Activated CD4-positive, CD25-positive, alpha-beta regulatory T cell treated with anti-CD3 and anti-CD28 coated beads, Interleukin-2, amount 50 U/mL, for 24 hours (primary cell): Measurements from ENCODE around the gene DCLK2.

Experiments used
- ATAC-seq, 2 donors: fragments of 150-1000 bp; cut with Tn5 transposase; one replicate each; pipeline ENCODE4 v1.10.0; 2021; ENCODE audit warnings: mild to moderate bottlenecking in 1 of 2, moderate library complexity in 1 of 2

Gene DCLK2

DNA sequence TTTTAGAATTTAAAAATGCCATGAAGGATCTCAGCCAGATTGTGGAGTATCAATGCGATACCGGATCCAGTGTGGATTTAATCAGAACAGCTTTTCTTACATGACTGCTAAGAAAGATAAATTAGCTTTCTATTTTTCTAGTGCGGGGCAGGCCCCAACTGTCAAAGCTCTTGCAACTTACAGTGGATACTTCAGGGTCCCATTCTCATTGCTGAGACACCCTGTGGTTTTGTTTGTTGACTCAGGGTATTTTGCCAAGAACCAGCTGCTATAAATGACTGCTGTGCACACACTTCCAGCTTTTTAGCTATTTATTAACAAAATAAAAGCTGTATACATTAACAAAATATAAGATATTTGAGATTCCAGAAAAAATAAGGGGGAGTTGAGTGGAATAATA lies 166.4 kb downstream of the DCLK2 start:
- no peak for ATAC-seq

DNA sequence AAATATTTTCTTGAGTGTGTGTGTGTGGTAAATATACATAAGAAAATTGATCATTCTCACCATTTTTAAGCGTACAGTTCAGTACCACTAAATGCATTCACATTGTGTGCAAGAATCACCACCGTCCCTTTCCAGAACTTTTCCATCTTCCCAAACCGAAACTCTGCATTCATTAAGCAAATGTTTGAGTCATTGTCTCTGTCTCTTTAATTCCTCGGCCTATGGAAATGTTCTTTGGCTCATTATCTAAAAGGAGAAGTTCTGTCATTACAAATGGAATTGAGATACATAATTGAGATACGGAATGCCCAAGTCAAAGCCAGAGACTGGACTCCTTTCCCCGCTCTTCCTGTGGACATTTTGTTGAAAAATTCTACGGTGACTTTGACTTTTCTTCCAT lies 168.9 kb downstream of the DCLK2 start:
- ATAC-seq, result no peak

DNA sequence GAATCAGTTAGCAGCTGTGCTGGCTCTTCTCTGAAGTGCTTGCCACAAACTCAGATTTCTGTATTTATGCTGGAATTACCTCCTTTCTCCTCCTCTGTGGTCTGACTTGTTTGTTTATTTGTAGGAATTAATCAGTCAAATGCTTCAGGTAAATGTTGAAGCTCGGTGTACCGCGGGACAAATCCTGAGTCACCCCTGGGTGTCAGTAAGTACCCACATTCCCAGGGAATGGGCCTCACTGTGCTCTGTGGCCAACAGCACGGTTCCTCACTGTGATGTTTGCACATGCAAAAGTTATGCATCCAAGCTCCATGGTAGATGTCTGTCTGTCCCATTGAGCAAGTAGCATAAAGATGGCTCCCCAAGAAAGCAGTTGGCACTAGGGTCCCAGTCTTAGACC lies 169.9 kb downstream of the DCLK2 start:
- no peak for ATAC-seq

DNA sequence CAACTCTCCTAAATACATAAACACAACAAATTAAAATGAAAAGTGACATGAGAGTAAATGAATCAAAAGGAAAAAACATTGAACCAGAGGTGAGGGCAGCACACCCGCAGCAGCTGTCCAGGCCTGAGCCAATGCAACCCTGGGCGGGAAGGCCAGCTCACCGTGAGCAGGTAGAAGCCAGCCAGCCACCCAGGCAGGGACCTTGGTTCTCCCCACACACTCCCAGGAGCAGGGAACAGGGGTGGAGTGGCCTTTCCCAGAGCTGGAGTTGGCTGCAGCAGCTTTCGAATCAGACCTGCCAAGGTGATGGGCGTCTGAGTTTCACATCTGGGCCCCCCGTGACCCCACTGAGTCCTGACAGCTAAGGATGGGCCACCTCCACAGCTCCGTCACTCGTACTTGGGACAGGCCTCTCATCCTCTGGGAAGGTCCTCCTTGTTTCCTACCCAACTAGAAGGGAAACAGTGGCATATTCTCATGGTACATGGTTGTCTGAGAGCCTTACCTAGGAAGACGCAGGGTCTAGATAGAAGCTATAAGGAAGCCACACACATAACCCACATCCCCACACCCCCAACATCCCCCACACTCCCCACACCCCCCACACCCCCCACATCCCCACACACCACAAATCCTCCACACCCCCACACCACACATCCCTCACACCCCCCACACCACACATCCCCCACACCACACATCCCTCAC lies 172.2 kb downstream of the DCLK2 start:
- ATAC-seq, result no peak

DNA sequence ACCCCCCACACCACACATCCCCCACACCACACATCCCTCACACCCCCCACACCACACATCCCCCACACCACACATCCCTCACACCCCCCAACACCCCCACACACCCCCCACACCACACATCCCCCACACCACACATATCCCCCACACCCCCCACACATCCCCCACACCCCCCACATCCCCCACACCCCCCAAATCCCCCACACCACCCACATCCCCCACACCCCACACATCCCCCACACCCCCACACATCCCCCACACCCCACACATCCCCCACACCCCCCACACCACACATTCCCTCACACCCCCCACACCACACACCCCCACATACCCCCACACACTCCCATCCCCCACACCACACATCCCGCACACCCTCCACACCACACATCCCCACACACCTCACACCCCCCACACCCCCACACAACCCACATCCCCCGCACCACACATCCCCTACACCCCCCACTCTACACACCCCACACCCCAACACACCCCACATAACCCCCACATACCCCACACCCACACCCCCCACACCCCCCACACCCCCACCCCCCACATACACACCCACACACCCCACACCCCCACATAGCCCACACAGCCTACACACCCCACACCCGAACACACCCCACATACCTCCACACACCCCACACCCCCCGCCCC lies 172.9 kb downstream of the DCLK2 start:
- ATAC-seq, result no peak

DNA sequence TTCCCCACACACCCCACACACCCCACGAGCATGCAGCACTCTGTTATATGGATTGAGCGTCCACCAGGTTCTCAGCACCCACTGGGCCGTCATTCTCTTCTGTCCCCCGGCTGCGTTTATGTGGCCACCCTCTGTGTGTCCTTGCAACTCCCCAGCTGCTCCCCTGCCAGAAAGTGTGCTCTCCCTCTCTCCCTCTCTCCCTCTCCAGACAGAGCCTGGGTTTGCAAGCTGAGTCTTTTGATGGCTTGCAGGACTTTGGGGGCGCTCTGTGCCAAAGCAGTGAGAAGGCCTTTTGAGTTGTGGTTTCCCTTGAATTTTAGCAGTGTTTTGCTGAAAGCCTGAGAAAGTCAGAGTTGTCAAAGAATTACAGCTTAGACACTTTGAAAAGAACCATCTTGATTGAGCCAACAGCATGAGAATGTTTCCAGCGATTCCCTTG lies 173.5 kb downstream of the DCLK2 start:
- no peak for ATAC-seq

DNA sequence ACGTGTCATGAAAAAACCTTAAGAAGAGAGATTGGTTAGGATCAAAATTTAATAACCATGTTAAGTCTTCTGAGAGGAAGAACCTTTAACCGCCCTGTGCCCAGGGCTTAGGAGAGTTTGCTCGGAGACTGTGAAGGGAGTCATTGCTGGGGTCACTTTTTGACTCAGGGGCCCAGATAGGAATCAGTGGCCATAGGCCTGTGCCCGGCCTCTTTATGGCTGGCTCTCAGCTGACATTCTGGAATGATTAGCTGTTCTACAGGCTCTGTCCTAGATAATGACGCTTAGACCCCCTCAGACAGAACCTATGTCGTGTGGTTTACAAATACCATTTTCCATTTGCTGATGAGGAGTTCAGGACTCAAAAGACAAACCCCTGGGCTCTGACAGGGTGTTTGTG lies 174.1 kb downstream of the DCLK2 start:
- no peak for ATAC-seq

DNA sequence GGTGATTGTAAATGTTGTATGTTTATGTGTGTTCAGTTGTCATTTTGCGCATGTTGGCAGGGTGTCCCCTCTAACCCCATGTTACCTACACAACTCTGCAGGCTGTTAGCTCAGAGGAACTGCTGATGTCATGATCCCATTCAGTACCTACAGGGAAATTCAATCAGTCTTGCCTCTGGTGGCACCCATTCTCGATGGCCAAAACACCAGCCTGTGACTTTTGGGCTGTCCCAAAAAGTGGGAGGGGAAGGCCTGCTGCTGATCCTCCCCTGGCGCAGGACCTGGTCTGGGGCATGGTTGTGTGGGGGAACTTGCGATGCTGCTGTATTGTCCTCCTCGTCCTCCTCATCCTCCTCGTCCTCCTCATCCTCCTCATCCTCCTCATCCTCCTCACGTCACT lies 174.5 kb downstream of the DCLK2 start:
- no peak for ATAC-seq

DNA sequence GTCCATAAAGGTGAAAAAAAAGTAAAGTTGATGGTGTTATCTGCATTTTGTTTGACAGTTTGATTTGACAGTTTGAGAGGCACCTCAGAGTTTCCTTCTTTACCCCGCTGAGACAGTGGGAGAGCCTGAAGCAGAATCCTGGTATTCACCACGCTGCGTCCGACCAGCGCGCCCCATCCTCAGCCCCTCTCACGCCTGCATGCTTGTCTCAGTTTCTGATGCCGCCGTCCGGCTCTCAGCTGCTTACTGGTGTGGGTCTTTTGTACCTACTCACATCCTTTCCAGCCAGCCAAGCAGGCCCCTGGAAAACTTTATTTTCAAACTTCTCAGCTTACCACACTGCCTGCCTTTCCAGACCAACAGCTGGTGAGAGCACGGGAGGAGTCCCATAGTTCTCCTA lies 175.2 kb downstream of the DCLK2 start:
- ATAC-seq, result no peak

DNA sequence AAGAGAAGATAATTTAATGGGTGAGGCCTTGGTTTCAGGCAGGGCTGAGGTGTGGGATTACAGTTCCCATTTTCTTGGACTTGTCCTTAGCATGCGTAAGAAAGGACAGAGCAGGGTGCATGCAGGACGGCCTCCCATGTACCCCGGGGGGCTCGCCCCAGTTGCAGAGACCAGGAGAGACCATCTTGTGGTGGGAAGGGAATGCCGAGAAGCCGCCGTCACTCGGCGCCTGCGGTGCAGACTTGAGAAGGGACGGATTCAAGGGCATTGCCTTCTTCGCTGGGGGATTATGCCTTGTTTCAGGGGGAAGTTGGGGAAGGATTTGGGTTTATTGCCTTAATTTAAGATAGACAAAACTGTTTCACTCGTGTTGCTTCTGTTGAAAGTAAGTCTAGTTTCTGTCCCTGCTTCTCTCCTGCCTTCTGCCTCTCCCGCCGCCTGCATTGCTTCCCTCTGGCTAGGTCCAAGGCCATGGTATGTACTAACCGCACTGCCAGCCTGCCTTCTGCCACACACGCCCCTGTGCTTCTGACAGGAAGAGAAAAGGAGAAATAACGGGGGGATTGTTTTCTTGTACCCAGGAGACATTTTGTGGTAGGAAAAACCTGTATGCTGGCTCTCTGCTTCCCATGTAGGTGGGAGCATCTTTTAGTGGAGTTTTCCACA lies 175.9 kb downstream of the DCLK2 start:
- no peak for ATAC-seq

DNA sequence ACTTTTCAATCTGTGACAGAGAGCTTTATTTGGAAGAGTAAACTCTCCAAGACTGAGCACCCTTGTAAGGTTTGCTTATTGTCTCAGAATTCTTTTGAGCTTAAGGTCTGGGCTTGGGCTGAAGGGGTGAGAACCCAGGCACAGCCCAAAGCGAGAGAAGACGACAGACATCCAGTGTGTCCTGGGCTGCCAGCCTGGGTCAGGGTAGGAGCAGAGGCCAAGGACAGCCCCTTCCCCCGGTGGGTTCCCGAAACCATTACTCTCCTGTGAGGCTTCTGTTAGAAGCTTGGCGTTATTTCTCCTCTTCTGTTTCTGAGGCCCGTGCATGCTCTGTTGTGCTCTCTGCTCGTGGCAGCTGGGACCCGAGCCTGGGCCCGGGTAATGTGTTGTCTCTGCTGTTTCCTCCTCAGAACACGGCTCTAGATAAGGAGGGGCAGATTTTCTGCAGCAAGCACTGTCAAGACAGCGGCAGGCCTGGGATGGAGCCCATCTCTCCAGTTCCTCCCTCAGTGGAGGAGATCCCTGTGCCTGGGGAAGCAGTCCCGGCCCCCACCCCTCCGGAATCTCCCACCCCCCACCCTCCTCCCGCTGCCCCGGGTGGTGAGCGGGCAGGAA lies 177.5 kb downstream of the DCLK2 start:
- no peak for ATAC-seq

DNA sequence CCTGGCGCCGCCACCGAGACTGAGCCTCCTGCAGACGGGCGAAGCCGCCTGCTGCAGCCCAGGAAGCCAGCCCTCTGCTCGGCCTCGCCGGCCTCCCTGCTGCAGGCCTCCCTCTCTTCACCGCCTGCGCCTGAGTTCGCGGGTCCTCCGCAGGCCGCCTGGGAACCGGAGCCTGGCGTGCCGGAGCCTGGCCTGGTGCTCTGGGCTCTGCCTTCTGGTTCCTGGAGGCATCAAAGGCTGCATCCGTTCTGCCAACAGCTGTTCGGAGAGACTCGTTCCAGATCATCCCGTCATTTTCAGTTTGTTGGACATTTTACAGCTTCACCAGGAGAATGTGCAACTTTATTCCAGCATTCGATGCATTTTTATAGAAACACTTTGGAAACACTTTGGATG lies 178.0 kb downstream of the DCLK2 start:
- no peak for ATAC-seq

DNA sequence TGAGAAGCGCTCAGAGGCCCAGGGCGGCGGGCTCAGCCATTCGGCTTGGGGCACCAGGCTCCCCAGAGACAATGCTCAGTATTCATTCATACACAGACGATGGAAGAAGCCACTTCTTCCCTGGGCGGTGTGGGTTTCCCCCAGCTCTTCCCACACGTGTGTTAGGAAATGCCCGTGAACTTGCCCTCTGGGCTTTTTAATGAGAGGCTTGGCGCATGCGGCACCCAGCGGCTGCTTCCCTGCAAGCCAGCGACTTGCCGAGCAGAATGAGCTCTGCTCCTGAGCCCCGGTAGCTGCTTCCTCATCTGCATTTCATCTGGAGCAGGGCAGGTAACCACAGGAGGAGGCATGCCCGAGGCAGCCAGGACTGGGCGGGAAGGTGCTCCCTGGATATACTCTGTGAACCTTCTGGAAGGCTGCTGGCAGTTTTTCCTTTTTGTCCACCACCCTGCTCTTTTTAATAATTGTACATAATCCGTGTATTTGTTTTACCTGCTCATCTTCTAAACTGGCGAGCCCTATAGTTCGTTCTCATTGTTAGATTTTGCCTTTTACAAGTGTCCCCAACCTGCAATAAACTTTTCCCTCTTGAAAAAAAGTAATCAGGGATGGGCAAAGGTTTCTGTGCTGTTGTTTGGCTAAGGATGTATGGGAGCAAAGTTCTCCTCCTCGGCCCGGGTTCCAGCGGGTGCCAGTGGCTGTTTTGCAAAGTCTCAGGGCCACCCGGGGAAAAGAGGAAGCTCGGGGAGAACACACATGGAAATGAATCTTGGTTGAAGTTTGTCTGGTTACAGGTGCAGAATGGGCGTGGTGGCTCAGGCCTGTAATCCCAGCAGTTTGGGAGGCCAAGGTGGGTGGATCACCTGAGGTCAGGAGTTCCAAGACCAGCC lies 178.8 kb downstream of the DCLK2 start:
- ATAC-seq, result no peak

DNA sequence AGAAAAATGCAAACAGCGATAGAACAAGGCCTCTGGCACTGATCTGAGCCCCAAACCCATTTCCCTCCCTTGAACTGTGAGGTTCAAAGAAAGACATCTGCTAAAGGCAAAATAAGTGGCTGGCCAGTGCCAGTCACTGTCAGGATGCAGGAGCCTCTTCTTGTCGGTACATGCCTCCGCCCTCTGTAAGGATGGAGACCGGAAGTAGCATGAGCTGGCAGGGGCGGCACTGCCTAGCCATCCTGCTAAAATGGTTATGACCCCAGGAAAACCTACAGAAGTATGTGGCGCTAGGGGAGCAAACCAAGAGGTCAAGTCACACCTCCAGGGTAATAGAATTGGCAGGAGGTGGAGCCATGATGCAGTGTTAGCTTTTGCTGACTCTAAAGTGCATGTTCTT lies 180.3 kb downstream of the DCLK2 start:
- ATAC-seq, result no peak

DNA sequence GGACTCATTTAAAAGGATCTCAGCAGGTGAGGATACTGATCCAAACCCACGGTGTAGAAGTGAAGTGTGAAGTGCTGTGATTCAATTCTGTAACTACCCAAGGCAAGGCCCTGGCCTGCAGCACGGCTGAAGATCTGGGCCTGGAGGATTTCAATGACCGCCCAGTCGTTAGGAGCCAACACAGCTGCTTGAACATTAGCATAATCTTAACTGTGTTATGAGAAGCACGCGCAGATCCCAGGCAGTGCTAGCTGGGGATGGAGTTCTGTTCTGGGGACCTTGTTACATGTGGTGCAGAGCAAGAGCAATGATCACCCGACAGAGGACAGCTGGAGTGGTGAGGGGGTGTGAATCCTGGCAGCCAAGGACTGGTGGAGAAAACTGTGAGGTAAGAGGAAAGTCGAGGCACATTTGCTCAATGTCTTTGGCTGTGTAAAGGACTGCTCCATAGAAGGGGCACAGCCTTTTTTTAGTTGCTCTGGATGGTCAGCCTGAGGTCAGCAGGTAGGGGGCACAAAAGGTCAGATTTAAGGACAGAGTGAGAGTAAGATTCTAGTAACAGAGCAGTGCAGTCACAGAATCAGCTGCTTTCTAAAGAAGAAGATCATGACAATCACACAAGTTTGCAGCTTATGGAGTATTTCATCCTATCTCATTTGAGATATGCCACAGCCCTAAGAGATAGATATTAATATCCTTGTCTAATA lies 181.8 kb downstream of the DCLK2 start:
- ATAC-seq, result no peak

DNA sequence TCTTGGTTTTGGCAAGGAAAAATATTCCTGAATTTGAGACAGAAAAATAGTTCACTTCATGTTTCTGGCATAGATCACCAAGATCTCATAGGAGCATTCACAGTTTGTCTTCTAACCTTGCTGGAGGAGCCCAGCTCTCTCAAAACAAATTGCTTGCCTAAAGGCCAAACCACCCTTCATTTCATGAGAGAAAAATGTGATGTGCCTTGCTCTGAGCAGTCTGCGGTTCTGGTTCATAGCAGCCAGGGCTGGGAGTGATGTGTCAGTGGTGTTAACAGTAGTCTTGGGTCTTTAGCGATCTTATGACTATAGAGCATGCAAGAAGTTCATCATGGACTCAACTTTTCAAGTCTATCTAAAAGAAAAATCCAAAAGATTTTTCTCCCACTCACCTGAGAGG lies 183.3 kb downstream of the DCLK2 start:
- ATAC-seq, result no peak

DNA sequence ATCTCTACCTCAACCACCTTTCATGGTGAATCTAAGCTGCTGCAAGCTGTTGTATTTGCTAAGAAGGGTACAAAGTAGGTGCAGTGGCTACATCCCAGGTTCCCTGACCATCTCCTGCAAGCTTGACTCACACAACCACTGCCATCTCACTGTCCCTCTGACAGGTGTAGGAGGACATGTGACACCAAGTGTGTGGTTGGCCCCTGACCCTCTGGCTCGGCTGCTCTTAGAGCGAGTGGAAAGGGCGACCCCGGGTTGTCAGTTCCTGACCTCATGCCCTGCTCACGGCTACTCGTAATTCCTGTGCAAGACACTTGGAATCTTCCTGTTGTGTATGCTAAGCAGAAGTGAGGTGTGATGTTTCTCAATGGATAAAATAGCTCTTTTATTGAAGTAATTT lies 184.4 kb downstream of the DCLK2 start:
- no peak for ATAC-seq

DNA sequence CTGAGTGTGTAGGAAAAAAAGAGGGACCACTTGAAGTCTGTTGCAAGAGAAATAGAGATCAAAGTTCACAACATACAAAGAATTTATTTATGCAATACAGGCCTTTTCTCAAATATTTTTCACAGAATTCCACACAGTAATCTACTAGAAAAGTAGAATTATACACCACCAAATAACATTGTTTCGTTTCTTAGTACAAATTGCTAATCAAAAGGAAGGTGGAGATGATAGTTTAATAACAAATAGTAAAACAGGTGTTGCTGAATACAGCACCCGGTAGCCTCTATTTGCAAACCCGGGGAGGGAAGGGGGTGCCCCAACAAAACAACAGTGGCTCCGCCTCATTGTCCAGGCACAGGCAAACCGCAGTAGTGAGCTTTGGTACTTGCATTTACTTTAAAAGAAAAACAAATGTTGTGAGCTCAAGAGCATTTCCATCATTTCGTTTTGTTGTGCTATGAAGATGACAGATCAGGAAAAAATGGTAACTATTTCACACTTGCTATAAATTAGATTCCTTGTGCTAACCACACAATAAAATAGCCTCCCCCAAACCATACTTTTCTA lies 186.4 kb downstream of the DCLK2 start:
- ATAC-seq, result no peak

DNA sequence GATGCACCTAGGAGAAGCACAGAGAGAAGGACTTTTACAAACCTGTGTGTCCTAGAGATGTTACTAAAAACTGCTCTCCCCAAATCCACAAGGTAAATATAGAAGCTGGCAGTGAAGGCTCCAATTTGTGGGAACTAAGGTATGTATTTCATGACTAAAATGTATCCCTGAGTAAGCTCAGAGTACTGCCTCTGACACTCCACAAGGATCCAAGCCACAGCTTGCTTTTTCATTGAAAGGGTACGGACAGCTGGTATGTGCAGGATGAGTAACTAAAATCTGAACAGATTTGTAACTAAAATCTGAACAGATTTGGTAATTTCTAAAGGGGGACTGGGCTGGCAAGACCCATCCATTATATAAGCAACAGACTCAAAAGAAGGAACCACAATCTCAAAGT lies 187.6 kb downstream of the DCLK2 start:
- ATAC-seq, result no peak

DNA sequence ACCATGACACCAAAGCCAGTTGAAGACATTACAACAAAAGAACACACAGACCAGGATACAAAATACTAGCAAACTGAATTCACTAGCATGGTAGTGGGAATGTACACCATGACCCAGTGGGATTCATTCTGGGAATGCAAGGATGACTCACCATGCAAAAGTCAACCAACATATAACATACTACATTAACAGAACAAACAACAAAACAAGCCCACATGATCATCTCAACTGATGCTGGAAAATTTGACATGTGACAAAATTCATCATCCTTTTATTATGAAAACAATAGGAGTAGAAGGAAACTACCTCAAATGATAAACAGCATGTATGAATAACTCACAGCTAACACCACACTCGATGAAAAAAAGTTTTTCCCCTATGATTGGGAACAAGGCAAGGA lies 190.2 kb downstream of the DCLK2 start:
- no peak for ATAC-seq

DNA sequence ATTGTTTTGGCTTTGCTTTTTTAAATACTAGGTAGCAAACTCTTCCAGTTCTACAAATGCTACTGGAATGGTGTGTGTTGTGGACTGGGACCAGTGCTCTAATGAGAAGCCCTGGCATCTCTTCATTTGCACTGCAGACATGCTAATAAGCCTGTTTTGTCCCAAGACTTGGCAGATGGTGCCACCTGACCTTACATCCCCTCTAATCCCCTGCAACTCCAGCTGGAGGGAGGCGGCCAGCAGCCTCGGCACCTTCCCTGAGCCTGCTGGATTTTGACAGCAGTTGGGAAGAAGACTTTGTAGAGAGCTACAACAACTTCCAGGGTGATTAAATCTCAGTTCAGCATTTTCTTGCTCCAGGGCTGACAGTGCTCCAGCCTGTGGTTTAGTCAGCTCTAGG lies 200.0 kb downstream of the DCLK2 start:
- ATAC-seq, result no peak
